Inflammatory macrophage treated with lipopolysaccharide for 4 hours (primary cell): ENCODE results near the gene DCTPP1.
"Not testable (repeated sequence)": the region's sequence is repeated elsewhere in the genome, so short reads cannot be mapped to it uniquely, and the experiment has no call there.

Experiments used
- DNase-seq: peaks from one replicate; pipeline ENCODE4 v3.0.0-alpha.2; 2020

Gene DCTPP1

DNA sequence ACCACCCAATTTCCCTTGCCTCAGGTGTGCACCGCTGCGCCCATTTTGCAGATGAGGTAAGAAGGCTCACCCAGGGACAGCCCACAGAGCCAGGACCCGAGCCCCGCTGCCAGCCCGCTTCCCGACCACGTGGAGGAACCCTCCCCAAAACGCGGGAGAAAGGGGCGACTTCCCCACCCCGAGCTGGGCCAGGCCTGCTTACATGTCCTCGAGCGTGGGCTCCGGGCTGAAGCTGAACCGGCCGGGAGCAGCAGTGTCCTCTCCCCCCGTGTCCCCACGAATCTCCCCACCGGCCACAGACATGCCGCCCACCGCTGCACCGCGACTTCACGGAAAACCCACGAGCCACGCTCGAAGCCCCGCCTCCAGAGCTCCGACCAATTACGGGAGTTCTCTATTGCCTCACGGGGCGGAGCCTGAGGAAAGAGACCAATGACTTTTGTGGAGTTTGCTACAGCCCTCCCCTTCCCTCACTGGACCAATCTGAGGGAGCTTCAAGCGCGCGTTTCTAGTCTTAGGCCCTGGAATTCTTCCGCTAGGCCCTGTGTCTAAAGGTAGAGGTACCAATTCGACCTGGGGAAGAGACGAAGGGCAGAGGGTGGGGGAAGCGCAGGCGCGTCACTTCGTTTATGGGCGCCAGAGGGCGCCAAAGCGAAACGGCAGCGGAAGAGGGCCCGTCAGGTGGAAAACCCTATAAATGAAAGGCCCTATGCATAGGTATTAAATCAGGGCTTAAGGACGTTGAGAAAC is at the start of gene DCTPP1:
DCTPP1 (minus strand) TSS at position 353 of the 750 bp plus-strand sequence; CDS start at position 303, 50 bp downstream.
- DNase-seq, result peak; percentile 99

DNA sequence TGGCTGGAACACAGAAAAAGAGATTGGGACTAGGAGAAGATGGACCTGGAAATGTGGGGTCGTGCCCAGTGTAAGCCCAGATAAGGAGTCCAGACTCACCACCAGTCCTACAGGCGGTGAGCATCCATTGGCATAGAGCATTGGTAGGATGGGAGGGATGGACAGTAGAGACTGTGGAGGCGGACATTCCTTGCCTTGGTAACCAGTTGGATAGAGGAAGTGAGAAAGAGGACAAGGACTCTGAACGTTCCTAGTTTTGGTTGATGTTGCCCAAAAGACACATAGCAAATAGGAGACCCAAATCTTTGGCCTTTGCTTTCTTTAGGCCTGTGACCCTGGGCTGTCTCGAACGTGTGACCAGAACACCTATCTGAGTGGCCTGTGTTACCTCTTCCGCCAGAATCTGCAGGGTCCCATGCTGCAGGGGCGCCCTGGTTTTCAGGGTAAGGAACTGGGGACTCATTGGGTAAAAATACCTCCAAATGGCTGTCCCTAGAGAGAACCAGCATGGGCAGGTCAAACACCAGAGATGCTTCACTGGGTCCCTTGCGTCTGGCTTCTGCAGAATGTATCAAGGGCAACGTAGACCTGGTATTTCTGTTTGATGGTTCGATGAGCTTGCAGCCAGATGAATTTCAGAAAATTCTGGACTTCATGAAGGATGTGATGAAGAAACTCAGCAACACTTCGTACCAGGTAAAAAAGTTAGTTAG is 49.1 kb upstream of the DCTPP1 start:
- DNase-seq, result peak; percentile 60

DNA sequence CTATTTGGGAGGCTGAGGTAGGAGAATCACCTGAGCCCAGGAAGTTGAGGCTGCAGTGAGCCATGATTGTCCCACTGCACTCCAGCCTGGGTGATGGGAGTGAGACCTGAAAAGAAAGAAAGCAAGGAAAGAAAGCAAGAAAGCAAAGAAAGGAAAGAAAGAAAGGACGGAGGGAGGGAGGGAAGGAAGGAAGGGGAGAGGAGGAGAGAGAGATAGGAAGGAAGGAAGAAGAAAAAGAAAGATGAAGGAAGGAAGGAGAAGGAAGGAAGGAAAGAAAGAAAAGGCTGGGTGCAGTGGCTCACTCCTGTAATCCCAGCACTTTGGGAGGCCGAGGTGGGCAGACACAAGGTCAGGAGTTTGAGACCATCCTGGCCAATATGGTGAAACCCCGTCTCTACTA is 47.9 kb upstream of the DCTPP1 start:
- DNase-seq, result not testable (repeated sequence)

GRCh38 chr16:30476991-30477390 is 47.2 kb upstream of the DCTPP1 start:
- no peak for DNase-seq

GRCh38 chr16:30474684-30475083 is 44.9 kb upstream of the DCTPP1 start:
- DNase-seq, result no peak

DNA sequence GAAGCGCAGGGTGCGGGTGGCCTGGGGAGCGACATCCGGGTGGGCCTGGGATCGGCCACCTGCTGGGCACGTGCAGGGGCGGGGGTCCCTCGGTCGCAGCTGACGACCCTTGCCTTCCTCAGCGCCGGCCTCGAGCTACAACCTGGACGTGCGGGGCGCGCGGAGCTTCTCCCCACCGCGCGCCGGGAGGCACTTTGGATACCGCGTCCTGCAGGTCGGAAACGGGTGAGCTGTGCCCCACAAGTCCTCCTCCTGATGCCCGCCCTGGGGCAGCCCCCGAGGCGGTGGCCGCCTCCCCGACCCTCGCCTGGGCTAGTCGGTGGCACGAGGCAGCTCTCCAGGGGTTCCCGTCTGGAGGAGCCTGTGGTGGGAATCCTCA is 44.2 kb upstream of the DCTPP1 start:
- DNase-seq, result no peak

DNA sequence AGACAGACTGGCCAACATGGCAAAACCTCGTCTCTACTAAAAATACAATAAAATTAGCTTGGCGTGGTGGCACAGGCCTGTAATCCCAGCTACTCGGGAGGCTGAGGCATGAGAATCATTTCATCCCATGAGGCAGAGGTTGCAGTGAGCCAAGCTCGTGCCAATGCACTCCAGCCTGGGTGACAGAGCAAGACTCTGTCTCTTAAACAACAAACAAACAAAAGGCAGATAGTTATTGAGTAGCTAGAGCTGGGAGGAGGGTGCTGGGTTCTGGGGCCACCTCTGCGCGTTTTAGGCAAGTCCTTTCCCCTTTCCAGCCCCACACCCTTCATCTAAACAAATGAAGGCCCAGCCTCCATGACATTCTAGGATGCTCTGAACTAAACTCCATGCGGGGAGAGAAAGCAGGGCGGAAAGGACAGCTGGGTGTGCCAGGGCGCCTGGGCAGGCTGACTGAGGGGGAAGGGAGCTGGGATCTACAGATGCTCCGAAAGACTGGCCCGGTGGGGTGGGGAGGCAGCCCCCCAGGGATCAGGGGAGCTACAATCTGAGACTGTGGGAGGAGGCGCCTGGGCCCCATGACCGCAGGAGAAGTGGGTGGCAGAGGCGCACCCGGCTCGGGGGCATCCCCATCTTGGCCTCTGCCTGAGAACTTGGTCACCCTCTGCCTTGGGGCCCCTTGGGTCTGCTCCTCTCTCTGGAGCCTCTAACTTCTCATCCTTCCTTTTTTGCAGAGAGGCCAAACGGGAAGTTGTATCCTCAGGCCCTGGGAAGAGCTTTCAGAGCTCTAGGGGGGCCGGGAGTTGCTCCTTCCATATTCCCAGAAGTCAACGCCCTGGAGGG is 43.6 kb upstream of the DCTPP1 start:
- DNase-seq, result peak; percentile 75

- DNase-seq, result peak; percentile 98
Measured at GRCh38 chr16:30472328-30472942, 42.6 kb upstream of the DCTPP1 start, which contains the start of gene ITGAL. Gene ITGAL, plus strand, starts transcription at chr16:30472742. Its CDS starts 96 bp downstream, at chr16:30472838.

DNA sequence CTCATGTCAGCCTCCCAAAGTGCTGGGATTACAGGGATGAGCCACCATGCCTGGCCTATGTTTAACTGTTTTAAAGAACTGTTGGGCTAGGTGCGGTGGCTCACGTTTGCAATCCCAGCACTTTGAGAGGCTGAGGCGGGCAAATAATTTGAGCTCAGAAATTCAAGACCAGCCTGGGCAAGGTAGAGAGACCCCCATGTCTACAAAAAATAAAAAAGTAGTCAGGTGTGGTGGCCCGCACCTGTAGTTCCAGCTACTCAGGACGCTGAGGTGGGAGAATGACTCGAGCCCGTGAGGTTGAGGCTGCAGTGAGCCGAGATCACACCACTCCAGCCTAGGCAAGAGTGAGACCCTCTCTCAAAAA is 40.8 kb upstream of the DCTPP1 start:
- DNase-seq, result no peak

DNA sequence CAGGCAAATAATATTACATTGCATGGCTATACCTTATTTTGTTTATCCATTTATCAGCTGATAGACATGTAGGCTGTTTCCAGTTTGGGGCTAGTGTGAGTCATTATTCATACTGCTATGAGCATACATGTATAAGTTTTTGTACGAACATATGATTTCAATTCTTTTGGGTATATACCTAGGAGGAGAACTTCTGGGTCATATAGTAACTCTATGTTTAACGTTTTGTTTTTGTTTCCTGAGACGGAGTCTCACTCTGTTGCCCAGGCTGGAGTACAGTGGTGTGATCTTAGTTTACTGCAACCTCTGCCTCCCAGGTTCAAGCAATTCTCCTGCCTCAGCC is 40.3 kb upstream of the DCTPP1 start:
- DNase-seq, result peak; percentile 30

DNA sequence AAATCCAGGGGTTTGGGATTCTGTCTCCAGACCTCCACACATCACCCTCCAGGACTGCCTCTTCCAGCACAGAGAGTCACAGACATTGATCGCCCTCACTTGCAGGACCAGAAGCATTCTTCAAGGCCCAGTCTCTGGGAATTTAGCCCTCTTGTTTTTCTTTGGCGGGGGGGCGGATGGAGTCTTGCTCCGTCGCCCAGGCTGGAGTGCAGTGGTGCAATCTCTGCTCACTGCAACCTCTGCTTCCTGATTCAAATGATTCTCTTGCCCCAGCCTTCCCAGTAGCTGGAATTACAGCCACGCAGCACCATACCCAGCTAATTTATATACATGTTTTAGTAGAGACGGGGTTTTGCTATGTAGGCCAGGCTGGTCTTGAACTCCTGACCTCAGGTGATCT is 34.2 kb upstream of the DCTPP1 start:
- no peak for DNase-seq

- DNase-seq, result not testable (repeated sequence)
Measured at GRCh38 chr16:30461426-30461825, 31.6 kb upstream of the DCTPP1 start.

- DNase-seq, result no peak
Measured at GRCh38 chr16:30459456-30459855, 29.6 kb upstream of the DCTPP1 start.

GRCh38 chr16:30458561-30459394 is 28.9 kb upstream of the DCTPP1 start:
- DNase-seq, result peak; percentile 88

GRCh38 chr16:30457743-30458560 is 28.1 kb upstream of the DCTPP1 start:
- DNase-seq, result no peak

DNA sequence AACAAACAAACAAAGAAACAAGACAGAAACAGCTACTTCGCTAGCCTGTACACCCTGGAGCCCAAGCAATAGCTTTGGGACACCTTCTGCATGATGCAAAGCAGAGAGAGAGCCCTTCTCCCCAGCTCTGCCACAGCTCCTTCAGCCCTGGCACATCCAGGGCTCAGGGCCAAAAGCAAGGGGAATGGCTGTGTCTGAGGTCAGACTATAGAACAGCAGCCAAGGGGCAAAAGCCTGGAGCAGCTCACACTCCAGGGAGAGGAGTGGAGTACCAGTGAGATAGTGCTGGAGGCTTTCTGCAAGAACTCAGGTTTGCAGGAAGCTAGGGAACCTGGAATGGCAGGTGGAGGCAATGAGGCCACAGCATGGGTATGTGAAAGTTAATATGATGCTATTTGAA is 27.4 kb upstream of the DCTPP1 start:
- DNase-seq, result no peak

- DNase-seq, result no peak
Measured at GRCh38 chr16:30456302-30456701, 26.5 kb upstream of the DCTPP1 start.

- DNase-seq, result not testable (repeated sequence)
Measured at GRCh38 chr16:30452709-30453580, 23.1 kb upstream of the DCTPP1 start.

DNA sequence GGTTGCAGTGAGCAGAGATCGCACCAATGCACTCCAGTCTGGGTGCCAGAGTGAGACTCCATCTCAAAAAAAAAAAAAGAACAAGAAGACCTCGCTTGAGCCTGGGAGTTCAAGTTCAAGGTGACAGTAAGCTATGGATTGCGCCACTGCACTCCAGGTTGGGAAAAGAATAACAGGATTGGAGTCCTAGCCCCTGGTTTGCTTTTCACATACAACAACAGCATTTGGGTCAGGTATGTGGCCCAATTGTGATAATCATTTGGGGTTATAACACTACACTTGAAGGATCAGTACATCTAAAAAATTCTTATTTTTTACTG is 19.2 kb upstream of the DCTPP1 start:
- no peak for DNase-seq

DNA sequence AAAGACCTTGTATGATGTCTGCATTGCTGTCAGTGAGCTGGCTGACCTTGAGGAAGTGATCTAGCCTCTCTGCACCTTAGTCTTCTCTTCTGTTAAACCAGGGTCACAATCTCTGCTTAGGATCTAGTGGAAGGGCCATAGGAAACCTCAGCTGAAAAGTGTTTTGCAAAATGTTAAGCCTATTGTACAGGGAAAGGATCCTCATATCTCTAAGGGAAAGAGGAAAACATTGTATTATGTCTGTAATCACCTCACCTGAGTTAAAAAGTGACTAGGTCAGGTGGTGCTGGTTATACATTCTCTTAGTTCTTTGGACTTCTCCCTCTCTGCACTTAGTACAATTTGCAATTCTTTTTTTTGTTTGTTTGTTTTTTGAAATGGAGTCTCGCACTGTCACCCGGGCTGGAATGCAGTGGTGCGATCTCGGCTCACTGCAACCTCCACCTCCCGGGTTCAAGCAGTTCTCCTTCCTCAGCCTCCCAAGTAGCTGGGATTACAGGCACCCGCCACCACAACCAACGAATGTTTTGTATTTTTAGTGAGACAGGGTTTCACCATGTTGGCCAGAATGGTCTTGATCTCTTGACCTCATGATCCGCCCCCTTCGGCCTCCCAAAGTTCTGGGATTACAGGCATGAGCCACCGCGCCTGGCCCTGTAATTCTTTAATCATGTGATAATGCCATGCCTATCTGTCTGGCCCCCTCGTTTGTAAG is 17.8 kb upstream of the DCTPP1 start:
- no peak for DNase-seq
